ENCODE measurements around the gene B9D1.
A peak's percentile ranks its signal among the peaks of the same experiment; 100 is the strongest.

The B9D1 gene

DNA sequence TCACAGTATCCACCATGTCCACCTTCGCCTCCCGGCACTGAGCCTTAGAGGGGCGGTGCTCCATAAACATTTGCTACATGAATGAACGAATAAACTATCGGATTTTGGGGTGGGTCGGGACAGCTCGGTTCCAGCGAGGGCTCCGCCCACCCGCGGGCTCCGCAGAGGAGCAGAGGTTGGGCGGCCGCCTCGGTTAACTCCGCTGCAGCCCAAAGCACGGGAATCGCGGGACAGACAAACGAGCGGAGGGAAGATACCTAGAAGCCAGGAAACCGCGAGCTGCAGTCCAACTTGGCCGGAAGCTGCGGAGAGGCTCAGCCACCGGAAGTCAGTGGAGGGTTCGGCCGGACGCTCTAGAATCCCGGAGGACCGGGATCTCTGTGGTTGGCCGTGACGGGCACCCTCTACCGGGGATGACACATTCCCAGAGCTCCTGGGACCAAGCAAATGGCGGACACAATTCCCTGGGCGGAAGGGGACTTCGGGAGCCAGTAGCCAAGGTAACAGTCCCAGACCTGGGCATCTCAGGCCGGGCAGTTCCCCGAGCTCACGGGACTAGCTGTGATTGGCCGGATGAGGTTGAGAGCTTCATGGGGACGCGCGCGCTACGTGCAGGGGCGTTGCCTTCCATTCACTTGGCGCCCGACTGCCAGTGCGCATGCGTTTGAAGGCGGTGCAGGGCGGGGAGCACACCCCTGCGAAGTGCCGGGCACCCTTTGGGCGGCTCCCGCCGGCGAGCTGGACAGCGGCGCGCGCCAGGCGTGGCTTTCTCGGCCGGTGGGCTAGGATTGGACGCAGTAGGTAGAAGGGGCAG, 15.3 kb upstream of the B9D1 start:
- FAIRE-seq (peak; percentile 100), DNase-seq (ENCODE audit: insufficient read length, low spot score) (peak; percentile 100)
- TF ChIP-seq POLR2AphosphoS5 (IDR thresholded peaks at IDR 0.05; ENCODE audit: low read depth, low read length) (peak; percentile 80; the same call in 1 of the 2 replicates), SPI1 (IDR thresholded peaks at IDR 0.05; ENCODE audit: low read depth, low read length) (no peak), TAF1 (IDR thresholded peaks at IDR 0.05; ENCODE audit: low read depth, low read length) (peak; percentile 89), PAX5 (IDR thresholded peaks at IDR 0.05; ENCODE audit: insufficient read depth, low read length, severe bottlenecking) (no peak), POU2F2 (IDR thresholded peaks at IDR 0.05; ENCODE audit: low read depth, low read length) (no peak), POLR2A (IDR thresholded peaks at IDR 0.05; ENCODE audit: low read depth, low read length) (peak; percentile 75)

DNA sequence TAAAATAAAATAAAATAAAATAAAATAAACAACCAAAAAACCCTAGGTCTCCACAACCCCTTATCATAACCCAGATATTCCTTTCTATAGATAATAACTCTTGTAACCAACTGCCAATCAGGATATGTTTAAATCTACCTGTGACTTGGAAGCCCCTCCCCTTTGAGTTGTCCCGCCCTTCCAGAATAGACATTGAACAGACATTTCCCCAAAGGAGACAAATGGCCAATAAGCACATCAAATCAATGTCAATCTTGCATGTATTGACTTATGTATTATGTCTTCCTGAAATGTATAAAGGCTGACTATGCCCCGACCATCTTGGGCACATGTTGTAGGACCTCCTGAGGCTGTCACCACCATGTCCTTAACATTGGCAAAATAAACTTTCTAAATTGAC, 14.3 kb upstream of the B9D1 start:
- TF ChIP-seq POU2F2 (IDR thresholded peaks at IDR 0.05; ENCODE audit: low read depth, low read length) (no peak), PAX5 (IDR thresholded peaks at IDR 0.05; ENCODE audit: insufficient read depth, low read length, severe bottlenecking) (no peak), TAF1 (IDR thresholded peaks at IDR 0.05; ENCODE audit: low read depth, low read length) (no peak), POLR2A (IDR thresholded peaks at IDR 0.05; ENCODE audit: low read depth, low read length) (no peak), SPI1 (IDR thresholded peaks at IDR 0.05; ENCODE audit: low read depth, low read length) (no peak), POLR2AphosphoS5 (IDR thresholded peaks at IDR 0.05; ENCODE audit: low read depth, low read length) (no peak)
- FAIRE-seq (peak; percentile 66), DNase-seq (ENCODE audit: insufficient read length, low spot score) (no peak)

DNA sequence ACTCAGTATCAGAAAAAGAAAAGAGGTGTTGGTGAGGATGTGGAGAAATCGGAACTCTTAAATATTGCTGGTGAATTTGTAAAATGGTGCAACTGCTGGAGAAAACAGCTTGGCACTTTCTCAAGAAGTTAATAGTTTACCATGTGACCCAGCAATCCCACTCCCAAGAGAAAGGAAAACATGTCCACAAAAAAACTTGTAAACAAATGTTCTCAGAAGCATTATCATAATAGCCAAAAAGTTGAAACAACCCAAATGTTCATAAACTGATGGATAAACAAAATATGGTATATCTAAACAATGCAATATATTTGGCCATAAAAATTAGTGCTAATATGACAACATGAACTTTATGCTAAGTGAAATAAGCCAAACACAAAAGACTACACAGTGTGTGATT, 13.2 kb upstream of the B9D1 start:
- TF ChIP-seq SPI1 (IDR thresholded peaks at IDR 0.05; ENCODE audit: low read depth, low read length) (no peak), POU2F2 (IDR thresholded peaks at IDR 0.05; ENCODE audit: low read depth, low read length) (no peak), POLR2AphosphoS5 (IDR thresholded peaks at IDR 0.05; ENCODE audit: low read depth, low read length) (no peak), PAX5 (IDR thresholded peaks at IDR 0.05; ENCODE audit: insufficient read depth, low read length, severe bottlenecking) (no peak), POLR2A (IDR thresholded peaks at IDR 0.05; ENCODE audit: low read depth, low read length) (no peak), TAF1 (IDR thresholded peaks at IDR 0.05; ENCODE audit: low read depth, low read length) (no peak)

DNA sequence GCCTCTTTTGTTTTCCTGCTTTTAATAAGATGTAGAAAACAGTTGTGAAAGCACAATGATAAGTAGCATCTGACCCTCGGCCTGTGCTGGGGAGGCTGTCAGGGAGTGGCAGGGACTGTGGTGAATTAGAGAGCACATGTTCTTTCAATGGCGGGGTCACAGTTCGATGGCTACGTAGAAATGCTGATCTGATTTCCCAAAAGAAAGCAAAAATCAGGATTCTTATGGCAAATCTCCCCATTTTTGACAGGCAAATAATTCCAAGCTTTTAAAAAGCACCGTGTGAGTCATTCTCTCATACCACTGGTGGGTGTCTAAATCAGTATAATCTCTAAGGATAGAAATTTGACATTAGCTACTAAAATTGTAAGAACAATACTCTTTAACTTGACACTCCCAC, 11.6 kb upstream of the B9D1 start:
- DNase-seq (ENCODE audit: insufficient read length, low spot score) (no peak), FAIRE-seq (no peak)
- no peak for TF ChIP-seq POLR2A (IDR thresholded peaks at IDR 0.05; ENCODE audit: low read depth, low read length)
- TF ChIP-seq POLR2AphosphoS5 (IDR thresholded peaks at IDR 0.05; ENCODE audit: low read depth, low read length), result no peak
- no peak for TF ChIP-seq SPI1 (IDR thresholded peaks at IDR 0.05; ENCODE audit: low read depth, low read length)
- no peak for TF ChIP-seq TAF1 (IDR thresholded peaks at IDR 0.05; ENCODE audit: low read depth, low read length)
- TF ChIP-seq PAX5 (IDR thresholded peaks at IDR 0.05; ENCODE audit: insufficient read depth, low read length, severe bottlenecking), result no peak
- no peak for TF ChIP-seq POU2F2 (IDR thresholded peaks at IDR 0.05; ENCODE audit: low read depth, low read length)

More for the DNA sequence above, 13.2 kb upstream of the B9D1 start:
- FAIRE-seq (no peak), DNase-seq (ENCODE audit: insufficient read length, low spot score) (no peak)

DNA sequence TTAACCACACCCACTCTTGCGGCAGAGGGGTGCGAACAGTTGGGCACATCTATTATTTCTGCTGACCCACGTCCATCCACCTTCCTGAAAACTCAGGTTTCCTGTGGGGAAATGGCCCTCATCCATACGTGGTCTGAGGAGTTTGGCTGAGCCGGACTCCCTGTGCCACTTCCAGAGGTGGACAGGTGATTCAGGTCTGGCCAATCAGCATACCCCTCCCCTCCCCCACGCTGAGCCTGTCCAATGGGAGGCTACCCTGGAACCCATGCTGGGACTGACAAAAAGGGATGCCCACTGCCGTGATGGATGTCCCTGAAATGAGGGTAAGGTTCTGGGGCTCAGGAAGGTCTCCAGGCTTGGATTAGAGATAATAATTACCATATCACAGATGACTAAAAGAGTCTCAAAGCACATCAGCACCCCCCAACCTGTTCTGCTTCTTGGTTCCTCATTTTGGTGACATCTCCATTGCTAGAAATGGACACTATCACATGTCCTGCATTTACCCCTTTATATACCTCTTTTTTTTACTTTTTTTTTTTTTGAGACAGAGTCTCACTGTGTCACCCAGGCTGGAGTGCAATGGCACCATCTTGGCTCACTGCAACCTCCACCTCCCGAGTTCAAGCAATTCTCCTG, 10.5 kb upstream of the B9D1 start:
- TF ChIP-seq PAX5 (IDR thresholded peaks at IDR 0.05; ENCODE audit: insufficient read depth, low read length, severe bottlenecking), result no peak
- TF ChIP-seq SPI1 (IDR thresholded peaks at IDR 0.05; ENCODE audit: low read depth, low read length), result peak; percentile 30; the same call in 1 of the 2 replicates
- no peak for TF ChIP-seq TAF1 (IDR thresholded peaks at IDR 0.05; ENCODE audit: low read depth, low read length)
- DNase-seq (ENCODE audit: insufficient read length, low spot score) (no peak), FAIRE-seq (no peak)

DNA sequence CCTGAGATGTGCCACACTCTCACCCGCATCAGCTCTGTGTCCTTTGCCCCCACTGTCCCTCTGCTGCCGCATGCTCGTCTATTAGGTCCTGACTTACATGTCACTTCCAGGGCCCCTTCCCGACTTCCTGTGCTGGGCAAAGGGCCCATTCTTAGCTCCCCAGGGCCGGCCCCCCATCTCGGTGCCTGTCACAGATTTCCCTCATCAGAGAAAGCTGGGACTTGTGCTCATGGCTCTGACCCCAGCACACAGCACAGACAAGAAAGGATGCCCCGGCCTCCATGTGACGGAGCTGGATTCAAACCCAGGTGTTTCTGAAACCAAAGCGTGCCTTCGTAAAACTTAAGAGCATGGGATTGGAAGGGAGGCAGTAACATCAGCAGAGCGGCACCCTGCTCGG, 9.9 kb upstream of the B9D1 start:
- DNase-seq (ENCODE audit: insufficient read length, low spot score), result no peak
- TF ChIP-seq SPI1 (IDR thresholded peaks at IDR 0.05; ENCODE audit: low read depth, low read length) (no peak), POU2F2 (IDR thresholded peaks at IDR 0.05; ENCODE audit: low read depth, low read length) (no peak), POLR2A (IDR thresholded peaks at IDR 0.05; ENCODE audit: low read depth, low read length) (no peak), PAX5 (IDR thresholded peaks at IDR 0.05; ENCODE audit: insufficient read depth, low read length, severe bottlenecking) (no peak), POLR2AphosphoS5 (IDR thresholded peaks at IDR 0.05; ENCODE audit: low read depth, low read length) (no peak), TAF1 (IDR thresholded peaks at IDR 0.05; ENCODE audit: low read depth, low read length) (no peak)
- FAIRE-seq, result no peak

DNA sequence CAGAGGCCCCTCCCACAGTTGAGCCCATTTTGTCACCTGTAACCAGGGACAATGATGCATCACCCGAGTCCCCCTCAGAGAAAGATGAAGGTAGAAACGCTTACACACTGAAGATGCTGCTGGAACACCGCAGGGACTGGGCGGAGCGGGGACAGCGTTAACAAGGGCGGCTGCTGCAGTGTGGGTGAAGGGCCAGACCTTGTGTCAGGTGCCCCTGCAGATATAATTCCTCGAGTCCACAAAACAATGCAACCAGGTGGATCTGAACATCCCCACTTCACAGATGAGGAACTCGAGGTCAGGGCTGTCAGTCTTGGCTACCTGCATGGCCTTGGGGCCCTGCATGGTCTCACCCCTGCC, 9.5 kb upstream of the B9D1 start:
- FAIRE-seq, result no peak
- no peak for TF ChIP-seq SPI1 (IDR thresholded peaks at IDR 0.05; ENCODE audit: low read depth, low read length)
- no peak for TF ChIP-seq TAF1 (IDR thresholded peaks at IDR 0.05; ENCODE audit: low read depth, low read length)
- TF ChIP-seq POU2F2 (IDR thresholded peaks at IDR 0.05; ENCODE audit: low read depth, low read length), result no peak
- TF ChIP-seq PAX5 (IDR thresholded peaks at IDR 0.05; ENCODE audit: insufficient read depth, low read length, severe bottlenecking), result no peak
- TF ChIP-seq POLR2AphosphoS5 (IDR thresholded peaks at IDR 0.05; ENCODE audit: low read depth, low read length), result no peak
- TF ChIP-seq POLR2A (IDR thresholded peaks at IDR 0.05; ENCODE audit: low read depth, low read length), result no peak
- no peak for DNase-seq (ENCODE audit: insufficient read length, low spot score)

DNA sequence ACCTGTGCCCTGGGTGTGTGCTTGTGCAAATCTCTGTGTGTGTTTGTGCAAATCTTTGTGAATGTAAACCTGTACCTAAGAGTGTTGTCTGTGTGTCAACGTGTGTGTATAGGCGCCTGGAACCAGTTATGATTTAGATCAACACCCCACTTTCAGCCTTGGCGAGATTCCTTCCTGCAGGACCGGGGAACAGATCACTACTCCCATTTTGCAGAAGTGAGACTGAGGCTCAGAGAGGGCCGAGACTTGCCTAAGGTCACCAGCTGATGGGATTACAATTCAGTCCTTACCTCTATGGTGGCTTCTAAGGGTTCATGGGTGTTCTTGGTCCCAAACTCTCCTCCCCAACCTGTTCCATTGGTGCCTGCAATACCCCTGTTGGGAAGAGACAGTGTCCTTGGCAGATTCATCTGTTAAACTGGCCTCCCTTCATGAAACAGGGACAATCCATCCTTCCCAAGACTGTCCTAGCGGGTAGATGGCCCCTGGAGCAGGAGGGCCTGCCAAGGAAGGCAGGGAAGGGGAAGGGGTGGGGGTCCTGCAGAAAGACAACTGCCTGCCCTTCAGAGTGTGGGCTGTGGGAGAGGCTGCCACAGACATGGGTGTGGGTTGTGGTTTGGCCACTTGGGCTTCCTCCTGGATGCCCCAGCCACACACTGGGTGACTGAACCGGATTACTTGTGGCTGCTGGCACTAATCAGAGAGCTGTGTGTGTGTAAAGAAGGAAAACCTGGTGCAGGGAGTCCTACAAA, 8.9 kb upstream of the B9D1 start:
- DNase-seq (ENCODE audit: insufficient read length, low spot score), result no peak
- no peak for FAIRE-seq
- TF ChIP-seq TAF1 (IDR thresholded peaks at IDR 0.05; ENCODE audit: low read depth, low read length), result no peak
- TF ChIP-seq PAX5 (IDR thresholded peaks at IDR 0.05; ENCODE audit: insufficient read depth, low read length, severe bottlenecking), result no peak
- no peak for TF ChIP-seq POLR2A (IDR thresholded peaks at IDR 0.05; ENCODE audit: low read depth, low read length)
- peak; percentile 76 for TF ChIP-seq SPI1 (IDR thresholded peaks at IDR 0.05; ENCODE audit: low read depth, low read length)

DNA sequence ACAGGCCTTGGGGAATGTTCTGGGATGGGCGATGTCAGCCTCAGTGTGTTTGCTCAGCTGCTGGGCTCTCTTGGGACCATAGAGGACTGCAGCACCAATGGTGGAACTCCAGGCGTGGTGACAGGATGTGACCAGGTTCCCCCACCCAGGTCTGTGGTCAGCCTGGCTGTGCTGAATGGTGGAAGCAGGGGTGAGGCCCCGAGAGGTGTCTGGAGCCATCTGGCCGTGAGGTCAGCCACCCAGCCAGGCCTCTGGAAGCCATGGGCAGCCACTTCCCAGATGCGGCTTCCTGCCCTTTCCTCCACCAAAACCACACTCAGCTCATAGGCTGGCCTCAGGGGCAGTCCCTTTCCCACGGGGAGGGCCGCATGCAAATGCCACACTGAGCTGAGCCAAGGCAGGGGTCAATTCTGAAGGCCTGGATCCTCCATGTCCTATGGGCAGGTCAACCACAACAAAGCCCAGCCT, 8.0 kb upstream of the B9D1 start:
- peak; percentile 87 for FAIRE-seq
- TF ChIP-seq POLR2A (IDR thresholded peaks at IDR 0.05; ENCODE audit: low read depth, low read length) (no peak), TAF1 (IDR thresholded peaks at IDR 0.05; ENCODE audit: low read depth, low read length) (no peak), POLR2AphosphoS5 (IDR thresholded peaks at IDR 0.05; ENCODE audit: low read depth, low read length) (no peak), POU2F2 (IDR thresholded peaks at IDR 0.05; ENCODE audit: low read depth, low read length) (no peak), PAX5 (IDR thresholded peaks at IDR 0.05; ENCODE audit: insufficient read depth, low read length, severe bottlenecking) (no peak), SPI1 (IDR thresholded peaks at IDR 0.05; ENCODE audit: low read depth, low read length) (no peak)
- no peak for DNase-seq (ENCODE audit: insufficient read length, low spot score)
